ENCODE data around the gene TOM1L2.
A peak's percentile ranks its signal among the peaks of the same experiment; 100 is the strongest.
"Not testable (repeated sequence)": the region's sequence is repeated elsewhere in the genome, so short reads cannot be mapped to it uniquely, and the experiment has no call there.

Gene TOM1L2

DNA sequence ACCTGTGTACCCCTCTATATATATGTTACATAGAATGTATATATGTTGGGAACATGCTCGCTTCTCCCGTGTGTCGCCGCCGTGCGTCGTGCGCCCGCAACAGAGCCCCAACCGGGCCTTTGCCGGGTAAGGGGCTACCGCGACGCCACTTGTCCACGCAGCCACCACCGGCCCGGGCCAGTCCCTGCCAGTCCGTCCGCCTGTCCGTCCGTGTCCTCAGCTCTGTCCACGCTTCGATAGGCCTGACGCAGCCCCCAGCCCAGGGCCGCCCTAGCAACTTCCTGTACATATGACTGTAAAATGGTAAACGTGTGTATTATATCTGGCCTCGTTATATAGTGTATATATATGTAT is 161.3 kb downstream of the TOM1L2 start:
- DNase-seq (ENCODE audit: low read depth), result no peak

DNA sequence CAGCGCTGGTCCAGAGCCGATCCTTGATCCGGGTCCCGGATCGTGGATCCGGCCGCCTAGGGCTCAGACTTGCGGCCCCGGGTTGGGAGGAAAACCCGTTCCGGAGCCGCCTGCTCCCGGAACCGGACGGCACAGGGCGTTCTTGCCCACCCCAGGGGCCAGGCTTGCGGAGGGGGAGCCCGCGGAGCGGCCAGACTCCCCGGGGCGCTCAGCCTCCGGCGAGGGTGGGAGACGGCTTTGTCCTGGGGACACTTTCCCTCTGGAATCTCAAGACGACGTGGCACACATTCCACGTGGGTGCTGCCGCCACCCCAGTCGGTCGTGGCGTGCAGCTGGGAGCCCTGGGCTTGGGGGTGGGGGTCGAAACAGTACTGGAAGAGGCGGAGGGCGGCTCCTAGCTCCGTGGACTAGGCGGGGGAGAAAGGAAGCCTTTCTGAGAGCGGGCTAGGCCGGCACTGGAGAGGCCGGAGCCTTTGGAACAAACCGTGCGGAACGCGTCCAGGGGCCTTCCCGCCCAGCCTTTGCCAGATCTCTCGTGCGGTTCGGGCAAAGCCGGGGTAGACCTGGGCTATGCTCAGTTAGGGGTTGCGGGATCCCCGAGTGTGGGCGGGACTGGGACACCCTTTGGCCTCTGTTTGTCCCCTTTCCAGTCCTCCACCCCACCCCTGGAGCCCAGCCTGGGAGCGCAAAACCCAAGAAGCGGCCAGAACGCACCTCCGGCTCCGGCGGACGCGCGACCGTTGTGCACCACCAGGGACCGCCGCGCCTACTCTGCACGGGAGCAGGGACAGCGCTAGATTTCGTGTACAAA is 161.9 kb downstream of the TOM1L2 start:
- no peak for DNase-seq (ENCODE audit: low read depth)
- peak overlapping the region; percentile 25 for H3K4me3 ChIP-seq (ENCODE audit: low read depth, low read length)
- no peak for TF ChIP-seq CTCF (IDR thresholded peaks at IDR 0.05; ENCODE audit: control insufficient read depth, extremely low read depth, insufficient read depth)

More for the DNA sequence above, 161.3 kb downstream of the TOM1L2 start:
- no peak for TF ChIP-seq CTCF (IDR thresholded peaks at IDR 0.05; ENCODE audit: control insufficient read depth, extremely low read depth, insufficient read depth)
- peak overlapping the region; percentile 25; the same call in 1 of the 2 replicates for H3K4me3 ChIP-seq (ENCODE audit: low read depth, low read length)

DNA sequence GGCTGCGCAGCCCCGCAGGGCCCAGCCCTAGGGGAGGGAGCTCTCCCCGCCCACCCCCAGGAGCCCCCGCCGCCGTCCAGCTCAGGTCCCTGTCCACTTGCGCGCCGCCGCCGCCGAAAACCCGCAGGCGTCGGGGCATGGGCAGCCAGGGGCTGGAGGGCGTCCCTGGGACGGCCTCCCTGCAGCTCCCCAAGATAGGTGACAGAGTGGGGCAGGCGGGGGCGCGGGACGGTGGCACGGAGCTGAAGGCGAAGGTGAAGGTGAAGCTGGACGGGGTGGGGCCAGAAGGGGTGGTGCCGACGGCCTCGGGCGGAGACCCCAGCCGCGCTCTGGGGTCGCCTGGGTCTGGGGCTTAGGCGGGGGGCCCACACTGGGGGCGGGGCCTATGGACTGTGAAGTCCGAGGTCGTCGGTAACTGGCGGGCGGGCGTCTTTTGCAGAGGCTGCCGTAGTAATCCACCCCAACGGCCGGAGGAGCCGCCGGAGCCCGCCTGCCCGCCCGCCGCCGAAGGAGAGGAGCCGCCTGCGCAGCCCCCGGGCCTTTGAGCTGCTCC is 162.6 kb downstream of the TOM1L2 start:
- TF ChIP-seq CTCF (IDR thresholded peaks at IDR 0.05; ENCODE audit: control insufficient read depth, extremely low read depth, insufficient read depth), result no peak
- DNase-seq (ENCODE audit: low read depth), result no peak
- no peak overlapping the region for H3K4me3 ChIP-seq (ENCODE audit: low read depth, low read length)

DNA sequence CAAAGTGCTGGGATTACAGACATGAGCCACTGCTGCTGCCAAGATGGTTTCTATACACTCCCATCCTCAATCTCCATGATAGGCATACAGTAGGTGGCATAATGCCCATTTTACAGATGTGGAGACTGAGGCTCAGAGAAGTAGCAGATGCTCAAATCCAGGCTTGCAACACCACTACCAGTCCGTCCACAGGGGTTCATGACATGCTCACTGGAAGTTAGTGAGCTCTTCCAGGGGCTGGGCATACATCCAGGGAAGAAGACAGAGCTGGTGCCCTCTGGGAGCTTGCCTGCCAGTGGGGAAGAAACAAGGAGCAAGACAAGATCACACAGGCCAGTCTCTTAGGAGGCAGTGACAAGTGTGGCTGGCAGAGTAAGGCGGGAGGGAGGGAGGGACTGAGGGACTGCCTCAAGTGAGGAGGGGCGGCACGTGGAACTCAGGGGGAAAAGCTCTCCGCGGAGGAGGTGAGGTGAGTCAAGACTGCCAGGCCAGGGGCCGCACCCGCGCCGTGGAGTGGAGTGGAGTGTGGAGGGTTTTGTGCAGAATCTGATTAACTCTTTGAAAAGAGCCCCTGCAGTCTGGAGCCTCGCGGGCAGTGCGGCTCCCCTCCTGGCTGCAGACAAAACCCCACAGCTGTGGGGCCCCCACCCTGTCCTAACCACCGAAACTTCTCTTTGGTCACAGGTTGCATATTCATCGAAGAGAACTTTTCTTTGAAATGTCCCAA is 163.3 kb downstream of the TOM1L2 start:
- TF ChIP-seq CTCF (IDR thresholded peaks at IDR 0.05; ENCODE audit: control insufficient read depth, extremely low read depth, insufficient read depth), result no peak
- no peak overlapping the region for H3K4me3 ChIP-seq (ENCODE audit: low read depth, low read length)
- no peak for DNase-seq (ENCODE audit: low read depth)

GRCh38 chr17:17808200-17808599 is 164.0 kb downstream of the TOM1L2 start:
- H3K4me3 ChIP-seq (ENCODE audit: low read depth, low read length); DNase-seq (ENCODE audit: low read depth): not testable (repeated sequence)

GRCh38 chr17:17807440-17807839 is 164.8 kb downstream of the TOM1L2 start:
- no peak for DNase-seq (ENCODE audit: low read depth)
- no peak overlapping the region for H3K4me3 ChIP-seq (ENCODE audit: low read depth, low read length)
- no peak for TF ChIP-seq CTCF (IDR thresholded peaks at IDR 0.05; ENCODE audit: control insufficient read depth, extremely low read depth, insufficient read depth)

GRCh38 chr17:17806611-17807274 is 165.5 kb downstream of the TOM1L2 start:
- no peak overlapping the region for H3K4me3 ChIP-seq (ENCODE audit: low read depth, low read length)
- no peak for TF ChIP-seq CTCF (IDR thresholded peaks at IDR 0.05; ENCODE audit: control insufficient read depth, extremely low read depth, insufficient read depth)
- no peak for DNase-seq (ENCODE audit: low read depth)

Data from LNCaP clone FGC (cell line).